ENCODE results near the gene KBTBD12.

DNA sequence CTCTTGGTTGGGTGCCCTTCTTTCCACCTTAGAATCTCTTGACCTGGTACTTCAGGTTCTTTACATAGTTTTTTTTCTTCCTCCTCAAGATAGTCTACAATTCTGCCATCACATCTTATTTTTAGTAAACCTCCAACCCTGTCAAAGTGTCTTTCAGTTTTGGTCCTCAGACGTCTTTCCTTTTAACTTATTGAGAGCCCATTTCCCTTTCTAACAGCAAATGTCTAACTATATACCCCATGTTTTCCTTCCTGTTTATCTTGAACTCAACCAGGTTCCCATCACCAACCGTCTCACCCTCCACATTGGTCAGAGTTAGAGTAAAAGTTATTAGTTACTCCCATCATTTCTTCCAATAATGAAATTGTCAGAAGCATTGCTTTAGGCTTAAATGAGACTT, 10.4 kb downstream of the KBTBD12 start:
- TF ChIP-seq SUZ12 (IDR thresholded peaks at IDR 0.05; ENCODE audit: extremely low read depth, insufficient read depth, insufficient read length) (no peak), ZNF274 (IDR thresholded peaks at IDR 0.05; ENCODE audit: low read depth, low read length) (no peak), YY1 (IDR thresholded peaks at IDR 0.05; ENCODE audit: insufficient read depth, insufficient read length) (no peak)

Measured in NT2/D1 (cell line).